ENCODE data around the gene MAPK12. TPM values are rescaled to one million over a fixed set of nuclear protein-coding genes. Genes with fewer than 3 reads are reported as not detected.
"Not testable (repeated sequence)": the region's sequence is repeated elsewhere in the genome, so short reads cannot be mapped to it uniquely, and the experiment has no call there.

MAPK12 gene
- total and polyA plus RNA-seq, 2 donors: 9.3 to 21.3 TPM

- Histone ChIP-seq H3K36me3 (ENCODE audit: insufficient read depth) (peaks cover 14% of the 10 kb centered on the region), H3K4me3 (ENCODE audit: low read depth, low read length) (no peak overlapping the region), H3K27ac (ENCODE audit: low read depth) (no peak overlapping the region), H3K4me1 (ENCODE audit: insufficient read depth) (no peaks in the 10 kb centered on the region)
- DNase-seq (ENCODE audit: extremely low spot score): no peak
- 91% methylated on average over 36 of the region's 36 CpGs for WGBS
Observed at GRCh38 chr22:50281384-50281760, 19.9 kb upstream of the MAPK12 start.

- Histone ChIP-seq H3K27ac (ENCODE audit: low read depth) (no peak overlapping the region), H3K4me1 (ENCODE audit: insufficient read depth) (no peaks in the 10 kb centered on the region), H3K4me3 (ENCODE audit: low read depth, low read length) (no peak overlapping the region), H3K36me3 (ENCODE audit: insufficient read depth) (peaks cover 12% of the 10 kb centered on the region)
- 93% methylated on average over 47 of the region's 47 CpGs for WGBS
- no peak for DNase-seq (ENCODE audit: extremely low spot score)
Observed at GRCh38 chr22:50280708-50281383, 19.4 kb upstream of the MAPK12 start.

- DNase-seq (ENCODE audit: extremely low spot score): no peak
- Histone ChIP-seq H3K4me3 (ENCODE audit: low read depth, low read length) (no peak overlapping the region), H3K27ac (ENCODE audit: low read depth) (no peak overlapping the region), H3K36me3 (ENCODE audit: insufficient read depth) (peaks cover 14% of the 10 kb centered on the region), H3K4me1 (ENCODE audit: insufficient read depth) (no peaks in the 10 kb centered on the region)
- 94% methylated on average over 38 of the region's 38 CpGs for WGBS
Observed at GRCh38 chr22:50280022-50280707, 18.7 kb upstream of the MAPK12 start.

- WGBS: 91% methylated on average over 30 of the region's 30 CpGs
- H3K4me1 ChIP-seq (ENCODE audit: insufficient read depth): no peaks in the 10 kb centered on the region
- peaks cover 14% of the 10 kb centered on the region for H3K36me3 ChIP-seq (ENCODE audit: insufficient read depth)
- no peak overlapping the region for H3K4me3 ChIP-seq (ENCODE audit: low read depth, low read length)
- no peak for DNase-seq (ENCODE audit: extremely low spot score)
- no peak overlapping the region for H3K27ac ChIP-seq (ENCODE audit: low read depth)
Observed at GRCh38 chr22:50278956-50279619, 17.6 kb upstream of the MAPK12 start.

GRCh38 chr22:50278461-50278860, 17.0 kb upstream of the MAPK12 start:
- DNase-seq (ENCODE audit: extremely low spot score): no peak
- WGBS: 91% methylated on average over 21 of the region's 21 CpGs
- Histone ChIP-seq H3K4me3 (ENCODE audit: low read depth, low read length) (no peak overlapping the region), H3K27ac (ENCODE audit: low read depth) (no peak overlapping the region), H3K36me3 (ENCODE audit: insufficient read depth) (peaks cover 14% of the 10 kb centered on the region), H3K4me1 (ENCODE audit: insufficient read depth) (no peaks in the 10 kb centered on the region)

- no peak for DNase-seq (ENCODE audit: extremely low spot score)
- H3K4me1 ChIP-seq (ENCODE audit: insufficient read depth): no peaks in the 10 kb centered on the region
- H3K36me3 ChIP-seq (ENCODE audit: insufficient read depth): peaks cover 9% of the 10 kb centered on the region
- 89% methylated on average over 25 of the region's 25 CpGs for WGBS
- H3K4me3 ChIP-seq (ENCODE audit: low read depth, low read length): no peak overlapping the region
- H3K27ac ChIP-seq (ENCODE audit: low read depth): no peak overlapping the region
Observed at GRCh38 chr22:50277761-50278160, 16.3 kb upstream of the MAPK12 start.

GRCh38 chr22:50276143-50276542, 14.7 kb upstream of the MAPK12 start:
- H3K4me1 ChIP-seq (ENCODE audit: insufficient read depth): no peaks in the 10 kb centered on the region
- 64% methylated on average over 25 of the region's 25 CpGs for WGBS
- no peak overlapping the region for H3K4me3 ChIP-seq (ENCODE audit: low read depth, low read length)
- H3K36me3 ChIP-seq (ENCODE audit: insufficient read depth): peaks cover 8% of the 10 kb centered on the region
- no peak overlapping the region for H3K27ac ChIP-seq (ENCODE audit: low read depth)
- no peak for DNase-seq (ENCODE audit: extremely low spot score)

GRCh38 chr22:50275181-50276055, 13.9 kb upstream of the MAPK12 start:
- no peak for DNase-seq (ENCODE audit: extremely low spot score)
- Histone ChIP-seq H3K4me3 (ENCODE audit: low read depth, low read length) (no peak overlapping the region), H3K4me1 (ENCODE audit: insufficient read depth) (no peaks in the 10 kb centered on the region), H3K36me3 (ENCODE audit: insufficient read depth) (peaks cover 3% of the 10 kb centered on the region), H3K27ac (ENCODE audit: low read depth) (no peak overlapping the region)
- WGBS: 82% methylated on average over 43 of the region's 43 CpGs

- Histone ChIP-seq H3K27ac (ENCODE audit: low read depth) (no peak overlapping the region), H3K4me1 (ENCODE audit: insufficient read depth) (no peaks in the 10 kb centered on the region)
- DNase-seq (ENCODE audit: extremely low spot score): no peak
Observed at GRCh38 chr22:50274771-50275170, 13.3 kb upstream of the MAPK12 start.

GRCh38 chr22:50274311-50274710, 12.8 kb upstream of the MAPK12 start:
- H3K4me3 ChIP-seq (ENCODE audit: low read depth, low read length): no peak overlapping the region
- 25% methylated on average over 7 of the region's 7 CpGs for WGBS
- DNase-seq (ENCODE audit: extremely low spot score): no peak
- no peak overlapping the region for H3K27ac ChIP-seq (ENCODE audit: low read depth)
- no peaks in the 10 kb centered on the region for H3K4me1 ChIP-seq (ENCODE audit: insufficient read depth)
- H3K36me3 ChIP-seq (ENCODE audit: insufficient read depth): peaks cover 3% of the 10 kb centered on the region

More at GRCh38 chr22:50274771-50275170, 13.3 kb upstream of the MAPK12 start:
- H3K4me3 ChIP-seq (ENCODE audit: low read depth, low read length): no peak overlapping the region
- H3K36me3 ChIP-seq (ENCODE audit: insufficient read depth): peaks cover 3% of the 10 kb centered on the region
- 55% methylated on average over 7 of the region's 7 CpGs for WGBS

GRCh38 chr22:50273781-50274180, 12.3 kb upstream of the MAPK12 start:
- not testable (repeated sequence) for DNase-seq (ENCODE audit: extremely low spot score); H3K27ac ChIP-seq (ENCODE audit: low read depth); H3K4me3 ChIP-seq (ENCODE audit: low read depth, low read length); H3K4me1 ChIP-seq (ENCODE audit: insufficient read depth); H3K36me3 ChIP-seq (ENCODE audit: insufficient read depth)
- WGBS: 84% methylated on average over 10 of the region's 10 CpGs

GRCh38 chr22:50273352-50273751, 11.9 kb upstream of the MAPK12 start:
- not testable (repeated sequence) for DNase-seq (ENCODE audit: extremely low spot score); H3K36me3 ChIP-seq (ENCODE audit: insufficient read depth); H3K4me1 ChIP-seq (ENCODE audit: insufficient read depth); H3K27ac ChIP-seq (ENCODE audit: low read depth); H3K4me3 ChIP-seq (ENCODE audit: low read depth, low read length)
- WGBS: 62% methylated on average over 11 of the region's 11 CpGs

GRCh38 chr22:50272044-50272802, 10.7 kb upstream of the MAPK12 start:
- DNase-seq (ENCODE audit: extremely low spot score): no peak
- no peak overlapping the region for H3K27ac ChIP-seq (ENCODE audit: low read depth)
- 40% methylated on average over 26 of the region's 26 CpGs for WGBS
- no peaks in the 10 kb centered on the region for H3K4me1 ChIP-seq (ENCODE audit: insufficient read depth)
- H3K4me3 ChIP-seq (ENCODE audit: low read depth, low read length): peak overlapping the region; percentile 15
- peaks cover 3% of the 10 kb centered on the region for H3K36me3 ChIP-seq (ENCODE audit: insufficient read depth)
